ENCODE measurements around the gene ZRANB3. TPM values are rescaled to one million over a fixed set of nuclear protein-coding genes. Genes with fewer than 3 reads are reported as not detected.

ZRANB3 gene
- total and polyA plus RNA-seq, 2 donors (not counting 3 experiments of a cell fraction or from before 2014, with no cell fraction given), result 2.2 to 6.0 TPM

- Histone ChIP-seq H3K9ac (replicated peaks; ENCODE audit: extremely low read depth, insufficient read depth, low read length) (no peak overlapping the region), H3K79me2 (ENCODE audit: control insufficient read depth, insufficient read depth, low read length) (no peaks in the 10 kb centered on the region), H2AFZ (ENCODE audit: low read depth, low read length) (no peak overlapping the region), H3K27me3 (ENCODE audit: control insufficient read depth in 2 of 2, insufficient read depth in 2 of 2, low read length in 2 of 2) (no peaks in the 10 kb centered on the region), H3K36me3 (ENCODE audit: control insufficient read depth in 2 of 2, extremely low read depth in 1 of 2, insufficient read depth in 2 of 2, low read length in 2 of 2) (no peaks in the 10 kb centered on the region), H3K9me3 (replicated peaks; ENCODE audit: control insufficient read depth, insufficient read depth, low read length) (no peaks in the 10 kb centered on the region), H3K4me2 (ENCODE audit: insufficient read depth, low read length) (no peak overlapping the region), H3K9me1 (replicated peaks; ENCODE audit: control insufficient read depth, extremely low read depth, insufficient read depth, low read length) (no peaks in the 10 kb centered on the region), H3K27ac (ENCODE audit: insufficient read depth, low read depth, low read length) (no peak overlapping the region), H4K20me1 (replicated peaks; ENCODE audit: control insufficient read depth, extremely low read depth, insufficient read depth, low read length) (no peaks in the 10 kb centered on the region), H3K4me3 (replicated peaks in 1 of 3; ENCODE audit: insufficient read depth in 1 of 3, low read depth in 1 of 3, low read length in 3 of 3) (no peak overlapping the region), H3K4me1 (ENCODE audit: control insufficient read depth, extremely low read depth, insufficient read depth, low read length) (no peaks in the 10 kb centered on the region)
- dilution Hi-C loops (cut with MboI; ENCODE audit: extremely low pct_ligation_motif_present, low sequenced_read_pairs), result no loop called here
- no TSS peak for BruUV-seq (replicated peaks)
- DNase-seq (ENCODE audit: low read depth, low spot score) (no peak), FAIRE-seq (no peak)
- no peak for TF ChIP-seq FOS (IDR thresholded peaks at IDR 0.05; ENCODE audit: borderline replicate concordance, insufficient read depth, low read length)
- TF ChIP-seq, protein P1, sequence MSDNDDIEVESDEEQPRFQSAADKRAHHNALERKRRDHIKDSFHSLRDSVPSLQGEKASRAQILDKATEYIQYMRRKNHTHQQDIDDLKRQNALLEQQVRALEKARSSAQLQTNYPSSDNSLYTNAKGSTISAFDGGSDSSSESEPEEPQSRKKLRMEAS (IDR thresholded peaks at IDR 0.05; ENCODE audit: insufficient read depth, insufficient read length), result no peak
- TF ChIP-seq MYC (IDR thresholded peaks at IDR 0.05; ENCODE audit: low read depth, low read length), result no peak
- no peak for TF ChIP-seq EZH2 (IDR thresholded peaks at IDR 0.05; ENCODE audit: borderline replicate concordance, low read depth, low read length, severe bottlenecking)
- TF ChIP-seq JUN (IDR thresholded peaks at IDR 0.05; ENCODE audit: borderline replicate concordance, insufficient read depth, insufficient read length, low read depth), result no peak
- TF ChIP-seq POLR2AphosphoS5 (IDR thresholded peaks at IDR 0.05; ENCODE audit: insufficient read depth, low read depth, low read length), result no peak
- TF ChIP-seq, protein P2, sequence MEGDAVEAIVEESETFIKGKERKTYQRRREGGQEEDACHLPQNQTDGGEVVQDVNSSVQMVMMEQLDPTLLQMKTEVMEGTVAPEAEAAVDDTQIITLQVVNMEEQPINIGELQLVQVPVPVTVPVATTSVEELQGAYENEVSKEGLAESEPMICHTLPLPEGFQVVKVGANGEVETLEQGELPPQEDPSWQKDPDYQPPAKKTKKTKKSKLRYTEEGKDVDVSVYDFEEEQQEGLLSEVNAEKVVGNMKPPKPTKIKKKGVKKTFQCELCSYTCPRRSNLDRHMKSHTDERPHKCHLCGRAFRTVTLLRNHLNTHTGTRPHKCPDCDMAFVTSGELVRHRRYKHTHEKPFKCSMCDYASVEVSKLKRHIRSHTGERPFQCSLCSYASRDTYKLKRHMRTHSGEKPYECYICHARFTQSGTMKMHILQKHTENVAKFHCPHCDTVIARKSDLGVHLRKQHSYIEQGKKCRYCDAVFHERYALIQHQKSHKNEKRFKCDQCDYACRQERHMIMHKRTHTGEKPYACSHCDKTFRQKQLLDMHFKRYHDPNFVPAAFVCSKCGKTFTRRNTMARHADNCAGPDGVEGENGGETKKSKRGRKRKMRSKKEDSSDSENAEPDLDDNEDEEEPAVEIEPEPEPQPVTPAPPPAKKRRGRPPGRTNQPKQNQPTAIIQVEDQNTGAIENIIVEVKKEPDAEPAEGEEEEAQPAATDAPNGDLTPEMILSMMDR (IDR thresholded peaks at IDR 0.05; ENCODE audit: extremely low read depth in 1 of 2, insufficient read depth in 1 of 2, low read depth in 1 of 2, low read length in 2 of 2), result no peak
- TF ChIP-seq GATA2 (IDR thresholded peaks at IDR 0.05; ENCODE audit: insufficient read depth, insufficient read length, low read depth, low read length), result no peak
- no peak for TF ChIP-seq POLR2A (IDR thresholded peaks at IDR 0.05; ENCODE audit: low read depth, low read length)
- intact Hi-C loops (cut with micrococcal nuclease), result no loop called here
- ChIA-PET POLR2A (no interaction called here), CTCF (interaction anchor here (1.7 kb wide), 1 partner anchor 484 kb away, joined by 5 read pairs; no protein-coding TSS in a partner anchor)
Observed at GRCh38 chr2:135225781-135226180, 305.2 kb downstream of the ZRANB3 start.

All from endothelial cell of umbilical vein (primary cell).